GM21576 (cell line): Measurements from ENCODE around the gene GAS2L2.
"Not testable (repeated sequence)": the region's sequence is repeated elsewhere in the genome, so short reads cannot be mapped to it uniquely, and the experiment has no call there.

Source experiments
- ATAC-seq: cut with Tn5 transposase; IDR thresholded peaks from one replicate; pipeline ENCODE4 v1.9.1; 2021; ENCODE audit warnings: mild to moderate bottlenecking, moderate library complexity; ENCODE audit not compliant: unreplicated experiment

GAS2L2 gene

GRCh38 chr17:35773679-35774425 is 20.8 kb upstream of the GAS2L2 start:
- ATAC-seq: no peak

- no peak for ATAC-seq
Measured at GRCh38 chr17:35773129-35773528, 20.1 kb upstream of the GAS2L2 start.

DNA sequence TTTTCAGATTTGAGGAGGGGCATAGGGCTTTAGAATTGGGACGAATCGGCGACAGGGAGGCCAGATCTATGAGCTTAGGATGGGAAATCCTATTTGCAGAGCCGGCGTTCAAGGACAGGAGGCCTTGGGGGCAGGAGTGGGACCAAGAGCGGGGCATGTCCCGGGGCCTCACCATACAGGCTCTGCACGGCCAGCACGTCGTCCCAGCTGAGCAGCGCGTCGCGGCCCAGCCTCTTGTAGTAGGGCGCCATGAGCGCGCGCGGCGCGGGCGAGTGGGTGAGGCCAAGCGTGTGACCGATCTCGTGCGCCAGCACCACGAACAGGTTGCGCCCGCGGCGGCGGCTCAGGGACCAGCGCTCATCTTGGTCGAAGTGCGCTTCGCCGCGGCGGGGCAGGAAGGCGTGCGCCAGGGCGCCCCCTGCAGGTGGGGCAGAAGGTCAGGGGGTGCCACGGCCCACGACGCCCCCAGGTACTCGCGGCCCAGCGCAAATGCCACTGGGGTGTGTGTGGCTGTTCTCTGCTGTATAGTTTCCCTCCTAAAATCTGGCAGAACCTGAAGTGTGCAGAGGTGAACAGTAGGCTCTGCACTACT is 17.0 kb upstream of the GAS2L2 start:
- ATAC-seq: no peak

GRCh38 chr17:35768797-35769196 is 15.8 kb upstream of the GAS2L2 start:
- ATAC-seq: no peak

- ATAC-seq: no peak
Measured at GRCh38 chr17:35766903-35767510, 14.0 kb upstream of the GAS2L2 start.

GRCh38 chr17:35766489-35766877 is 13.4 kb upstream of the GAS2L2 start:
- no peak for ATAC-seq

- no peak for ATAC-seq
Measured at GRCh38 chr17:35765756-35766488, 12.9 kb upstream of the GAS2L2 start.

GRCh38 chr17:35765086-35765710 is 12.2 kb upstream of the GAS2L2 start:
- ATAC-seq: no peak

DNA sequence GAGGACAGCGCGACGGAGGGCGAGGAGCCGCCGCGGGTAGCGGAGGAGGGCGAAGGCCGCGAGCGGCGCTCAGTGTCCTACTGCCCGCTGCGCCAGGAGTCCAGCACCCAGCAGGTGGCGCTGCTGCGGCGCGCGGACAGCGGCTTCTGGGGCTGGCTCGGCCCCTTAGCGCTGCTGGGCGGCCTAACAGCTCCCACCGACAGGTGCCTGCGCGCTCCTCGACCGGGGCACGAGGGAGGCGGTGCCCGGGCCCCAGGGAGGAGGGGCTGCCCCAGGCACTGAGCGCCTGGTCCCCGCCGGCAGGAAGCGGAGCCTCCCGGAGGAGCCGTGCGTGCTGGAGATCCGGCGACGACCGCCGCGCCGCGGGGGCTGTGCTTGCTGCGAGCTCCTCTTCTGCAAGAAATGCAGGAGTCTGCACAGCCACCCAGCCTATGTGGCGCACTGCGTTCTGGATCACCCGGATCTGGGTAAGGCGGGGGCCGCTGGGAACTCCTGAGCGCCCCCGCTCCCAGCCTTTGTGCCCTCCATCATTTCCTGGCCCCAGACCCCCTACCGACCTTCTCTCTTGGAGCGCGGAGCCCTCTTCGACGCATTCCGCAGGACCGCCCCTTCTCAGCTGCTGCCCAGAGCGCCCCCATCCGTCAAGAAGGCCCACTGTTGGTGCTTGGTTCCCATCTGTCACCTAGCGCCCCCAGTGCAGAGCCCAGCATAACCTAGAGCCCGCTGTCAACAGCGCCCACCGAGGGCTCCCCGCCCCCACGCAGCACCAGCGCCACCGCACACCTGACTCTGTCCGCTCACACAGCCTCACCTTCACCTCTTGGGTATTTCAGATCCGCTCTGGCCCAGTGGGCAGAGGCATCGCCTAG is 11.3 kb upstream of the GAS2L2 start:
- peak; percentile 63 for ATAC-seq

DNA sequence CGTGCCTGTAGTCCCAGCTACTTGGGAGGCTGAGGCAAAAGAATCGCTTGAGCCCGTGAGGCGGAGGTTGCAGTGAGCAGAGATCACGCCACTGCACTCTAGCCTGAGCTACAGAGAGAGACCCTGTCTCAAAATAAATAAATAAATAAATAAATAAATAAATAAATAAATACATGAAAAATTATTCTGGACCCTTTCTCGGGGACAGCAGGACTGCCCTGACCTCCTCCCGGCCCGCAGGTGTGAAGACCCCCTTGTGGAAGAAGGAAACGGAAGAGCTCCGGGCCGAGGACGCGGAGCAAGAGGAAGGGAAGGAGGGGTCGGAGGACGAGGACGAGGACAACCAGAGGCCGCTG is 10.7 kb upstream of the GAS2L2 start:
- ATAC-seq: no peak

DNA sequence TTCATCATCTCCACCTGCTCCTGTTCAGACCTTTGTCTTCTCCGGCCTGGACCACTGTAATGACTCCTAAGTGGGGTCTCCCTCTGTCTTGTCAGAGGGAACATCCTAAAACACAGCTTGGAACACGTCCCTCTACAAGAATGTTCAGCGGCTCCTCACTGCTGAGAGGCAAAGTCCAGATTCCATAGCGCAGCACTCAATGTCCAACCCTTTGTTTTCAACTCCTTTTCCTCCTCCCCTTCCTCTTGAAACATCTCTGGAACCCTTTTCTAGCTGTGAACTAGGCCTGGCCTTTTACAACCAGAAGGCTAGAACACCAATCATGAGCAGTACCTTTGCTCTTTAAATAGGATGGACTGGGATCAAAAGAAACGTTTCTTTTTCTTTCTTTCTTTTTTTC is 8.6 kb upstream of the GAS2L2 start:
- no peak for ATAC-seq

GRCh38 chr17:35760587-35760986 is 7.5 kb upstream of the GAS2L2 start, which contains the start of gene C17orf50:
C17orf50 (plus strand) TSS chr17:35760887; CDS start chr17:35760942, 55 bp downstream.
- ATAC-seq: no peak

- ATAC-seq: no peak
Measured at GRCh38 chr17:35757243-35757642, 4.2 kb upstream of the GAS2L2 start.

- no peak for ATAC-seq
Measured at GRCh38 chr17:35752471-35752870, 568 bp downstream of the GAS2L2 start.

DNA sequence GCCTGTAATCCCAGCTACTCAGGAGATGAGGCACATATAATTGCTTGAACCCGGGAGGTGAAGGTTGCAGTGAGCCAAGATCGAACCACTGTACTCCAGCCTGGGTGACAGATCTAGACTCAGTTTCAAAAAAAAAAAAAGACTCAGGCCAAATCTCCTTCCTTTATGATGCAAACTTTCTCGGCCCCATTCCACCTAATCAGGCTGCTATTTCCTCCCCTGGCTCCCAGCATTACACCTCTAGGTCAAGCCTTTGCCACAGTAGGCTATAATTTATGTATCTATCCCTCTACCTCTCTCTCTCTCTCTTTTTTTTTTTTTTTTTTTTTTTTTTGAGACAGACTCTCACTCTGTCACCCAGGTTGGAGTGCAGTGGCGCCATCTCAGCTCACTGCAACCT is 1.5 kb downstream of the GAS2L2 start:
- ATAC-seq: not testable (repeated sequence)

DNA sequence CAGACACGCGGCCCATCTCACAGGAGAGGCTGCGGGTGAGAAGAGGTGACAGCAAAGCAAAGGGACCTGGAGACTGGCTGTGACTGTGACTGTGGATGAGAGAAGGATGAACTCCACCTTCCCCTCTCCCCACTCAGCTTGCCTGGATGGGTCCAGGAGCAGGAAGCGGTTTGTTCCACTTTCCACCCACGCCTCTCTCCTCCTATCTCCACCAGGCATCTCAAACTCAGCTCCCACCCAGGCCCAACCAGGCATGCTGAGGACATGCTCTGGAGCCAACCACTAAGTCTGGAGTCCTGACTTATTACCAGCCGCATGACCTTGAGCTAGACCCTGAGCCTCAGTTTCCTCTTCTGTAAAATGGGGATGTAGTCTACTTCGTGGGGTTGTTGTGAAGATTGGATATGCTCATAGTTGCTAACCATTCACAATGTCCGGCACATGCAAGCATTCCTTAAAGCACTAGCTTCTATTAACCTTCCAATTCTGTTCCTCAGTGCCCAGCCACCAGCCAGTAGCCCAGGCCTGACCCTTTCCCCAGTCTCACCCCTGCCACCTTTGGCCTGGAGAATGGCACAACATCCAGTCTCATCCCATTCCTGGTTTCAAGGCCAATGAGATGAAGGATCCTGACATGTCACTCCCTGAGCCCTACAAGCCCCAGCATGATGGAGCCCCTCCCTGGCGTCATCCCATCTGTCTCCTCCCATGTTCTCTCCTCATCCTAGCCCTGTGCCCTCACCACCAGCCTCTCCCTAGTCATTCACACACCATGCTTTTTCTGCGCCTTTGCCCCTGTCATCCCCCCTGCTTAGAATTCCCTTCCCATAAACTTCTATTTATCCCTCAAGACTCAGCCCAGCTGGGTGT is 2.3 kb downstream of the GAS2L2 start:
- no peak for ATAC-seq

DNA sequence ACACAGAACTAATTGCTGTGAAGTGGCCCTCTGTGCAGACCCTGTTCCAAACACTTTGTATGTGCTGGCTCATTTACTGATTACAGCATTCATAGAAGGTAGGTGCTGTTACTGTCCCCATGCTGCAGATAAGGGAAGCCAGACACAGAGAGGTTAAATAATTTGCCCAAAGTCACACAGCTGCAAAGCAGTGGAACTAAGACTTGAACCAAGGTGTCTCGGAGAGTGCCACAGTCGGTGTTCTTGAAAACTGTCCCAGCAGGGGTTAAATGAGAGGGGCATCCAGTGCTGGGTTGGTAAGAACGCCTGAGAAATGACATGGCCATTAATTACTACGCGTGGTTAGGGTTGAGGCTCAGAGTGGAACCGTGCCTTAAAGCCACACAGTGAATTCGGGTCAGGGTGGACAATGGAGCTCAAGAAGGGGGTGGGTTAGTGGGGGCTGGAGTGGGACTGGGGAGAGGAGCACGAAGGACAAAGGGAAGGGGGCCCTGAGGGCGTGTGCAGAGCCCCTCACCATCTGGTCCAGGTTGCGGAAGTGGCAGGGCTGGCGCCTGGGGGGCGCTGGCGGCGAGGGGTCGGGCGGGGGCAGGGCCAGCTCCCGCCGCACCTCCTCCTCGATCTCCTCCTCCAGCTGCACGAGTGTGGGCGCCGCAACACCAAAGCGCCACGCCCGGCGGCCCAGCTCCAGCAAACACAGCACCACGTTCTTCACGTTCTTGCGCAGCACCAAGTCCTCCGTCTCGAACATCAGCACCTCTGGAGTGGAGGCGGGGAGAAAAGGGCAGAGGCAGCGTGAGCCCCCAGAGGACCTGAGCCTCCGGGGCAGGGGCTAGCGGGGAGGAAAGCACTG is 3.3 kb downstream of the GAS2L2 start:
- no peak for ATAC-seq

GRCh38 chr17:35748979-35749378 is 4.1 kb downstream of the GAS2L2 start:
- no peak for ATAC-seq
